ENCODE measurements around the gene TMPRSS6.

GRCh38 chr22:37050913-37051312, 58.6 kb downstream of the TMPRSS6 start:
- no peak for TF ChIP-seq POLR2A (IDR thresholded peaks at IDR 0.05)
- no peak for TF ChIP-seq CTCF (IDR thresholded peaks at IDR 0.05)

All from heart left ventricle (tissue), 13 donors.